Gastroesophageal sphincter (tissue), 4 donors: ENCODE measurements around the gene PWWP2B. TPM values are rescaled to one million over a fixed set of nuclear protein-coding genes. Genes with fewer than 3 reads are reported as not detected.

Experiments
- ATAC-seq: fragments of 150-250 bp; one replicate; pipeline ENCODE4 v1.9.1; 2016; ENCODE audit warnings: mild to moderate bottlenecking, moderate library complexity
- H3K27ac ChIP-seq, 4 donors: fragments of 200-600 bp; sonication (generic) in 3 of 4; 1 replicate in 3 of 4; 2 replicates in 1 of 4; pipeline ENCODE4 v1.5.1; 2016 to 2019
- H3K27me3 ChIP-seq: fragments of 200-600 bp; sonication (generic); one replicate; pipeline ENCODE4 v1.5.1; 2019
- H3K36me3 ChIP-seq, 2 donors: fragments of 200-600 bp; sonication (generic); one replicate each; pipeline ENCODE4 v1.5.1; 2019; ENCODE audit warnings: control low read depth in 1 of 2
- H3K4me1 ChIP-seq, 3 donors: fragments of 200-600 bp; sonication (generic); 1 replicate in 2 of 3; 2 replicates in 1 of 3; pipeline ENCODE4 v1.5.1; 2016 to 2019; ENCODE audit warnings: control low read depth in 2 of 3
- H3K4me3 ChIP-seq, 2 donors: fragments of 200-600 bp; sonication (generic); one replicate each; pipeline ENCODE4 v1.5.1; 2019; ENCODE audit warnings: mild to moderate bottlenecking in 1 of 2, moderate library complexity in 1 of 2
- H3K9me3 ChIP-seq, 3 donors: fragments of 200-600 bp; sonication (generic); one replicate each; pipeline ENCODE4 v1.5.1; 2017 to 2019; ENCODE audit warnings: control low read depth in 2 of 3
- CTCF ChIP-seq, 4 experiments: fragments of 200-600 bp in 2 of 4; fragments of 450-650 bp in 2 of 4; sonication (generic) in 1 of 4; IDR thresholded peaks; one replicate each; pipeline ENCODE4 v1.5.1; 2017 to 2019; ENCODE audit warnings: antibody characterized with exemption in 4 of 4, mild to moderate bottlenecking in 2 of 4, moderate library complexity in 2 of 4
- EP300 ChIP-seq: sonication (generic); formaldehyde crosslinking; IDR thresholded peaks from one replicate; pipeline ENCODE4 v1.6.1; 2017; ENCODE audit warnings: antibody characterized with exemption, mild to moderate bottlenecking
- POLR2A ChIP-seq, 2 donors: fragments of 450-650 bp; IDR thresholded peaks; one replicate each; pipeline ENCODE4 v1.6.1; 2017; ENCODE audit warnings: antibody characterized with exemption in 2 of 2, mild to moderate bottlenecking in 2 of 2, moderate library complexity in 1 of 2
- POLR2AphosphoS5 ChIP-seq: sonication (generic); formaldehyde crosslinking; IDR thresholded peaks from one replicate; pipeline ENCODE4 v1.6.1; 2017; ENCODE audit warnings: antibody characterized with exemption
- WGBS, 2 donors: methylation state at CpG; one replicate each; pipeline ENCODE4 v1.1.5; 2018; ENCODE audit warnings: low coverage in 1 of 2; 5-methylcytosine and 5-hydroxymethylcytosine counted together
- total RNA-seq, 4 donors: library from RNA; depleted of rRNA; stranded (reverse); fragments of >200 nt; gene quantifications; one replicate each; pipeline ENCODE4 v1.1.0, GENCODE V29; 2016

Gene PWWP2B
- total RNA-seq, 4 donors from 2014 or later = 11.3 to 17.1 (median 14.8) TPM

- H3K4me1 ChIP-seq = peaks cover 5 to 79% (median 59%) of the 10 kb centered on the region in 3 donors
- WGBS, 2 donors = 0 to 17% methylated on average over 3 to 5 of the region's 33 CpGs
- H3K4me3 ChIP-seq = peak overlapping the region in 1 of 2 donors; percentile 33
Observed at GRCh38 chr10:132420981-132421846, 24.2 kb downstream of the PWWP2B start.

GRCh38 chr10:132421847-132422751 lies 25.1 kb downstream of the PWWP2B start:
- TF ChIP-seq CTCF (IDR thresholded peaks at IDR 0.05) (no peak), EP300 (no peak), POLR2AphosphoS5 (no peak), POLR2A (IDR thresholded peaks at IDR 0.05) (no peak)
- peaks cover 5 to 71% (median 53%) of the 10 kb centered on the region in 3 donors for H3K4me1 ChIP-seq
- H3K27ac ChIP-seq = peak overlapping the region; percentile 88 to 94 (median 89)
- H3K27me3 ChIP-seq = no peaks in the 10 kb centered on the region
- ATAC-seq = peak; percentile 0
- H3K9me3 ChIP-seq = no peaks in the 10 kb centered on the region
- WGBS, 2 donors = 62 to 68% methylated on average over 7 to 13 of the region's 30 CpGs
- peak overlapping the region in 1 of 2 donors; percentile 33 for H3K4me3 ChIP-seq
- no peaks in the 10 kb centered on the region for H3K36me3 ChIP-seq

More at GRCh38 chr10:132420981-132421846, 24.2 kb downstream of the PWWP2B start:
- Histone ChIP-seq H3K36me3 (no peaks in the 10 kb centered on the region), H3K27me3 (no peaks in the 10 kb centered on the region), H3K27ac (peak overlapping the region; percentile 88 to 94 (median 89)), H3K9me3 (no peaks in the 10 kb centered on the region)
- peak; percentile 13 for TF ChIP-seq POLR2AphosphoS5
- TF ChIP-seq POLR2A (IDR thresholded peaks at IDR 0.05) = peak in 1 of 2 donors; percentile 18
- no peak for TF ChIP-seq CTCF (IDR thresholded peaks at IDR 0.05)
- ATAC-seq = peak; percentile 87

GRCh38 chr10:132422903-132423825 lies 26.2 kb downstream of the PWWP2B start:
- H3K9me3 ChIP-seq = no peaks in the 10 kb centered on the region
- no peak overlapping the region for H3K4me3 ChIP-seq
- H3K27ac ChIP-seq = peak overlapping the region in 3 of 4 donors; percentile 88 to 94 (median 88)
- ATAC-seq = no peak
- H3K27me3 ChIP-seq = no peaks in the 10 kb centered on the region
- TF ChIP-seq EP300 = no peak
- TF ChIP-seq CTCF (IDR thresholded peaks at IDR 0.05) = no peak
- TF ChIP-seq POLR2AphosphoS5 = no peak
- TF ChIP-seq POLR2A (IDR thresholded peaks at IDR 0.05) = no peak
- H3K36me3 ChIP-seq = peaks cover 0 to under 1% of the 10 kb centered on the region in 2 donors
- 49 to 80% methylated on average over 9 to 13 of the region's 26 CpGs for WGBS, 2 donors
- H3K4me1 ChIP-seq = peaks cover 5 to 60% (median 51%) of the 10 kb centered on the region in 3 donors
